HG03354 (cell line): ENCODE data around the gene RAB22A.
A peak's percentile ranks its signal among the peaks of the same experiment; 100 is the strongest.

Source experiments
- ATAC-seq: cut with Tn5 transposase; IDR thresholded peaks from one replicate; pipeline ENCODE4 v1.9.1; 2021; ENCODE audit warnings: mild to moderate bottlenecking; ENCODE audit not compliant: unreplicated experiment, poor library complexity, severe bottlenecking

RAB22A gene, protein sequence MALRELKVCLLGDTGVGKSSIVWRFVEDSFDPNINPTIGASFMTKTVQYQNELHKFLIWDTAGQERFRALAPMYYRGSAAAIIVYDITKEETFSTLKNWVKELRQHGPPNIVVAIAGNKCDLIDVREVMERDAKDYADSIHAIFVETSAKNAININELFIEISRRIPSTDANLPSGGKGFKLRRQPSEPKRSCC

DNA sequence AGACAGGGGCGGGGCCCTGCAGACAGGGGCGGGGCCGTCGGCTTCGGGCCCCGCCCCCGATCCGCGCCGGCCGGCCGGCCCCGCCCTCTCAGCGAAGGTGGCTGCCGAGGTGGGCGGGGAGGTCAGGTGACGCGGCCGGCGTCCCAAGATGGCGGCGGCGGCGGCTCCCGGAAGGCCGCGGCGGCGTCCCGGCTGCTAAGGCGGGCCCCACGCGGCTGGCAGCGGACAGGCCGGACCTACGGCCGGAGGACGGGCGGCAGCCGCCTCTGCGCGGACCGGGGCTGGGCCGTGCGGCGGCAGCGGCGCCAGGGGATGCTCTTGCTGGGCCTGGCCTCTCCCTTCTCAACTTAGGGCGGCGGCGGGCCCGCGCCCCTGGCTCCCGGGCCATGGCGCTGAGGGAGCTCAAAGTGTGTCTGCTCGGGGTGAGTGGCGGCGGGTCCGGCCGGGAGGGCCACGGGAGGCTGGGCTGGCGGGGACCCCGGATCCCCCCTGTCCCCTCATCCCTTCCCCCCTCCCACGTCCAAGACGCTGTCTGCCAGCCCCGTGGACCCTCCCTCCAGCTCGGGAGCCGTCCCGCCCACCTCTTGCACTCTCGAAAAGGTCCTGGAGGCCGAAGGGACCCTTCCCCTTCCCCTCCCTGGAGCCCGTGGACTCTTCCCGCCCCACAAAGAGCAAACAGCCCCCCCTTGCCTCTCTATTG is at the start of gene RAB22A:
TSS of gene RAB22A (plus strand) at position 125 of the 700 bp plus-strand sequence. CDS start at position 387, 262 bp downstream.
- ATAC-seq, result peak; percentile 76

DNA sequence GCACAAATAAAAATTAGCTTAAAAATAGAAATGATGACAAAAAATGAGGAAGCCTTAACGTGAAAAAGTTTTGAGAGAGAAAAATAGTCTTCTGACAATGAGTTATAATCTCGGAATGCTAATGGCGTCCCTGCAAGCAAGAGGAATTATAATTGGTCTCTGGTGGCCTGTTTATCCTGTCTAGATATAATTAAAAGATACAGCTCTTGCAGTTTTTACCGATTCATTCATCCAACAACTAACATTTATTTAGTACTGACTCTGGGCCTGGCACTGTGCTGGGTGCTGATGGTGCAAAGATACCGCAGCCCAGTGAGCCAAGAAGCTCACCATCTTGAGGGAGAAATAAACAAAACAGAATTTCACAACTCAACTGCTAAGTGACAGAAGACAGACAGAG is 49.5 kb upstream of the RAB22A start:
- no peak for ATAC-seq

DNA sequence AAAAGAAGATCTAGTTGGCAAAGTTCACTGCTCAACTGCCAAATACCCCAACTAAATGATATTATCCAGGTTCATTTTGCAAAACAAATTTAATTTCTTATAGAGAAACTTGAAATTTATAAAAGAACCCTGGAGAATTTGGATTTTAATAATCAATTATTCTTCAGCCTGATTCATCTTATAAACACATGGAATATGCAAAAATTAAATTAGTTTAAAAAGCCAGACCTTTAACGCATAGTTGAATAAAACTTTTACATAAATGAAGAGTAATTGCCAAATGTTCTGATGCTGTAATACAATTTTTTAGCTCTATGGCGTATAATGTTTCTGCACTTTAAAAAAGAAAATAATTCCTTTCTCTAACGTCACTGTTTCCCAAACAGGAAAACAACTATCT is 47.9 kb upstream of the RAB22A start:
- no peak for ATAC-seq

DNA sequence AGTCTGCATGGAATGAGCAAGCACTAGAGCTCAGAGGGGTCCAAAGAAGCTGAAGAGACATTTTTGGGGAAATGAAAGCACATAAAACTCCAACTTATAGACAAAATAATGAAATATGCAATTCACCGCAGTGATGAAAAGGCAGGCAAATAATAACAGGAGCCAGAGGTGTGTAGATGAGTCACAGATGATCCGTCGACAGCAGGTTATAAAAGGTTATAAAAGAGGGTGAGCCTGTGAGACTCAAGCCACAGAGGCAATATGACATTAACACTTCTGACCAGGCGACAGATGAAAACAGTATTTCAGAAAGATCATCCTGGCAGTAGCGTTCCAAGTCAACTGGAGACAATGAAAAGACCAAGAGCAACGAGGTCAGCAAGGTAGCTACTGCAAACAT is 45.2 kb upstream of the RAB22A start:
- no peak for ATAC-seq

DNA sequence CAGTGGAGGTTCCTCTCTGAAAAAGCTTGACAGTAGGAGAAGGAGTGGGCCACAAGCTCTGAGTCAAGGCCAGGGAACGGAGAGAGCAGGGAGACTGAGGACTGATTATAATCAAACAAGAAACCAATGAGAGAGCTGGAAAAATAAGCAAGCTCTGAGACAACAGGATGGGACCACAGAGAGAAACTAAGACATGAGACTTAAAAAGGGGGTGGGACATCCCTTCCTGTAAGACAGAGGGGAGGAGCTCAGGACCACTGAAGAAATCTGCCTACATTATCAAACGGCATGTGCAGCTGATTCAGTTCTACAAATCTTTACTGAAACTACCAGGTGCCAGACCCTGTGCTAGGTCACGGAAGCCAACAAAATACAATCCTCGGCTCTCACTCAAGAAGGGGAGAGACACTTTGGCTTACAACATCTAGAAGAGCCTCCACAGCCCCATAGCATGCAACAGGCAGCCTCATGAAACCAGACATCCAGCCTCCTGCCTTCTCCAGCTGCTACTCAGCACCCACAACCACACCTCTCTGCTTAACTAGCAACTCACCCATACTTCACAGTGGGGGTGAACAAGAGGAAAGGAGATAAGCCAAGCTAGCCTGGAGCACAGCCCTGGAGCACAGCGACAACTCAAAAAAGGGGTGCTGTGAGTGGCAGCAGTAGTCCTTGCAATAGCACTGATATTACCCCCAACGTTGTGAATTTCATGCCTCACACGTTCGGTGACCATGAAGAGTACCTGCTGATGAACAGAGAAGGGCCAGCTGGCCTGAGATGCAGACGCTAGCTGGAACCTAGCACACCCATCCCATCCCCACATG is 41.9 kb upstream of the RAB22A start:
- ATAC-seq, result no peak

DNA sequence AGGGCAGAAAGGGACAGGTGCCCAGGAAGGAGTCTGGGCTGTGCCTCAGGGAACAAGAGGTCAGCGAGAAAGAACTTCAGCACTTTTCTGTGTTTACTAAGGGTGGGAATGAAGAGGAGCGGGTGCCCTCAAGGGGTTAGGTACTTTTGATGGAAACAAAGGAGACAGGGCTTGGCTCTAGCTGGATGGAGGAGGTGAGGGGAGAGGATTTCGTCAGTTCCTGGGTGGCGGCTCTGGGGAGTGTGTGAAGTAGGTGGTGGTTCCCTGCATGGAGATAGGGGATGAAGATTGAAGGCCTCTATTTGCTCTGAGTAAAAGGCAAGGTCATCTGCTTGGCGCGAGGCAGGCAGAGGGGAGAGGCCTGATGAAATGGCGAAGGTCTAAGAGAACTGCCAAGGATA is 41.1 kb upstream of the RAB22A start:
- no peak for ATAC-seq

DNA sequence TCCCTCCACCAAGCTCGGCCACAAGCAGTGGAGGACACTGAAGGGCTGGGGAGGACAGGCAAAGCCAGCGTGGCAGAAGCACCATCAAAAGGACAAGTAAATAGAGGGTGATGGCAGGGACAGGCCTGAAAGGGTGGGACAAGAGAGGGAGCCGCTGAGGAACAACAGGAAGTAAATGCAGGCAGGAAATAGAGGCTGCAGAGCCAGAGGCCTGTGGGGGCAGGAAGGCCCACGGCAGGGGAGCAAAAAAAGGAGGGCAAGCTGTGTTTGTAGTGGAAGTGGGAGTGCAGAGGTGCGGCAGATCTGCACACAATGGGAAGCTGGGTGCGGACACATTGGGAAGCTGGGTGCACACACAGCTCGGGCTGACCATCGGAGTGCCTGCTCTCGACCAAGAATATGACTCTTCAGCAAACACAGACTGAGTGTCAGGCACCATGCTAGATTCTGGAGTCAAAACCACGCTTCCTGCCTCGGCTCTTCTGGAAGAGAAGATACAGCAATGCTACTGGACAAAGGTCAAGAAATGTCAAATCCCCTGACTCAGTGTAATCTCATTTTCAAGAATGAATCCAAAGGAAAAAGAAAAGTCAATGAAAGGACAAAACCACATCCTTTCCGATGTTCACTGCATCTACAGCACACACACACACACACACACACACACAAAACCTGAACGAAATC is 40.4 kb upstream of the RAB22A start:
- no peak for ATAC-seq

DNA sequence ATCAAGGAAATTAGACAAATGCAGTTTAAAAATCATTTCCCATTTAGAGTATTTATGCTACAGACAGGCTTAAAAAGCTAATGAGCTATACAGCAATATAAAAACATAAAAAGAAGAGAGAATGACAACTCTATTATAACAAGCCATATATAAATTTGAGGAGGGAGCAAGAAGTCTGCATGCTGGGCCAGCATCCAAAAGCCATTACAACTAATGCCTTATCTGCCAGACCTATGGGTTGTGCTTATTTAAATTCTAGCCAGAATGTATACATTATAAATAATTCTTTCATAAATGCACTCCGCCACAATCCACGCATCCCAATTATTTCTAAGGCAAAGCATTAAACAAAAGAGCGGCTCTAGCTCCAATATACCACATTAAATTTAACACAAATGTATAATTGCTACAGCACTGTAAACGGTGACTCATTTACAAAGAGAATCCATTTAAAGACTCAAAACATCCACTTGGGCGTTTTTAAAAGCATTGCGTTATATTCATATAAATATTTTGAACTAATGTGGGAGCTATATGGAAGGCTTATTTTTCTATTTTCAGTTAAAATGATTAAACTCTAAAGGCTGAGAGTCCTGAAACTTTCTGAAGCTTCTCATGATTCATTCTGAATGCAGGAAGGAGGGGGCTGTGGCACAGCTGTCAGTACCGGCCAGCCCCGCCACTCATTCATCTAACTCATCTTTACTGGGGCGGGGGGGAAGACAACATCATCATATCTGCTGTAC is 37.7 kb upstream of the RAB22A start:
- no peak for ATAC-seq

DNA sequence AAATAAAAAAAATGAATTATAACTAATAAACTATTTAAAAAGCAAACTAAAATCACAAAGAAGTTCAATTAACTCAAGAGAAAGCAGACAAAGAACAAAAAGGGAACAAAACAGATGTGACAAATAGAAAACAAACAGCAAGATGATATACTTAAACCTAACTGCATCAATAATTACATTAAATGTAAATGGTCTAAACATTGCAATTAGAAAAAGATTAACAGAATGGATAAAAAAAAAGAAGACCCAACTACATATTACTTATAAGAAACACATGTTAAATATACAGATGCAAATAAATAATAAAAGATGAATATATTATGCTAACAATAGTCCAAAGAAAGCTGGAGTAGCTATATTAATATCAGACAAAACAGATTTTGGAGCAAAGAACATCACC is 35.1 kb upstream of the RAB22A start:
- no peak for ATAC-seq

DNA sequence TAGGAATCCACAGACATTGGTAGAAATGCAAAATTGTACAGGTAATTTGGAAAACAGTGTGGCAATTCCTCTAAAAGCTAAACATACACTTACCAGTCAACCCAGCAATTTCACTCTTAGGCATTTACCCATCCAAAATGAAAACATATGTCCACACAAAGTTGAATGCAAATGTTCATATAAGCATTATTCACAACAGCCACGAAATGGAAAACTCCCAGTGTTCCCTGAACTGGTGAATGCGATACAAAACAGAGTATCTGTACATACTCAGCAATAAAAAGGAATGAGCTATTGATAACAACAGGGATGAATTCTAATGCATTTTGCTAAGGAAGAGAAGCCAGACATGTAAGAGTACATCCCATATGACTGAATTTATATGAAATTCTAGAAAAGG is 32.4 kb upstream of the RAB22A start:
- no peak for ATAC-seq

DNA sequence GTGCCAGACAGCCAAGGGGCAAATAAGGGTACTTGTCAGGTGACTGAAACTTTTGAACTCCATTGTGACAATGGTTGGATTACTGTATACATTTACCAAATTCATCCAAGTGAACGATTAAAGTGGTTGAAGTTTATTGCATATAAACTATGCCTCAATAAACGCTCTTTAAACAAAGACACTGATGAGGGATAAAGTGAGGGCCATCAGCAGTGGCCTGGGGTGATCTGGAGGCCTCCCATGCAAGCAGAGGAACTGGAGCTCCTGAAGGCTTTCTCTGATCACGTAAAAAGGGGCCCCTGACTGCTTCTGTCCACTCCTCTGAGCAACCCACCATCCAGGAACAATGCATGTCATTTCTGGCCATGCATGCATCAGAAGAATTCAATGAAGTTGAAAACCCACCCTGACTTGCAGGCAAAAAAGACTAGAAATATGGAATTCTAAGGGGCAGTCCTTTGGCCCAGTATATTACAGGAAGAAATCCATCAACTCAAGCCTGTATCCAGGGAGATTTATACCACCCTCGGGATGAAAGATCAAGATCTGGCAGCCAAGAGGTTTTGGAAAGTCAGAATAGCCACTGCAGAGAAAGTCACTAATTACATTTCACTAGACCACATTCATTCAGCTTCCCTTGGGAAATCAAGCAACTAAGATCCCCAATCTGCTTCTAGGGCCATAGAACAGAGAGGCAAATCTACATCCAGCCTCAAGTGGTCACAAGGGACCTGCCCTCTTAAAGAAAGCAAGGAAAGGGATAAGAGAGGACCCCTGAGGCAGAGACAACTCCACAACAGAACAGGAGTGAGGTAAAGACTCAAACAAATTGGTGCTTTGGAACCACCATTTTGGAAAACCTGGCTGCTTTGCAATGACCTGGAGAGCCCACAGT is 31.7 kb upstream of the RAB22A start:
- ATAC-seq, result no peak

DNA sequence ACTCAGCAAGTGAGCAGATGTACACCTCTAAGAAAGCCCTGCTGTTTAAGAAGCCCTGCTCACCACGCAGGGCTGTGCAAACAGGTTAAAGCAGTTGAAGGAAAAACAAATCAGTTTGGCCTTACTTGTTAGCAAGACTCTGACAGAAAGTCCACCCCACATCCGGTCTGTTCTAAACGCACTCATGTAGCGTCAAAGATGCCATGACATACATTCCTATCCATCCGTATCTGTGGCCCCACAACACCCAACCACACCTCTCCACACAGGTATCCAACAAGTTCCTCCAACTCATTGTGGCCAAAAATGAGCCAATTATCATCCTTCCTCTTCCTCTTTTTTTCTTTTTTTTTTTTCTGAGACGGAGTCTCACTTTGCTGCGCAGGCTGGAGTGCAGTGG is 22.8 kb upstream of the RAB22A start:
- ATAC-seq, result no peak

DNA sequence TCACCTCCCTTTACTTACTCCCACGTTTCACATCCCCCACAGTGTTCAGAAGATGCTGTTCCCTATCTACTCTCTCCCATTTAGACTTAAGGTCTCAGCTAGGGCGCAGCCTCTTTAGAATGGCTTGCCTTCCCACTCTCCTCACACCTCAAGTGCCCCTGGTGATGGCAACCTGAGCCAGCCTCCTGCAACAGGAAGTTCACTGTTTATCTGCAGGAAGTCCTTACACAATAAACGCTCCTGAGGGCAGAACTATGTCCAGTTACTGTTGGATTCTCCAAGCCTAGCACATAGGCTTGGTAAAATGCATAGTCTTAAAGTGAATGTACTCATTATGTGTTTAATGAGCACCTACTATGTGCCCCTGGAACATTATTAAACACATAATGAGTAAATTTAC is 21.9 kb upstream of the RAB22A start:
- ATAC-seq, result no peak

DNA sequence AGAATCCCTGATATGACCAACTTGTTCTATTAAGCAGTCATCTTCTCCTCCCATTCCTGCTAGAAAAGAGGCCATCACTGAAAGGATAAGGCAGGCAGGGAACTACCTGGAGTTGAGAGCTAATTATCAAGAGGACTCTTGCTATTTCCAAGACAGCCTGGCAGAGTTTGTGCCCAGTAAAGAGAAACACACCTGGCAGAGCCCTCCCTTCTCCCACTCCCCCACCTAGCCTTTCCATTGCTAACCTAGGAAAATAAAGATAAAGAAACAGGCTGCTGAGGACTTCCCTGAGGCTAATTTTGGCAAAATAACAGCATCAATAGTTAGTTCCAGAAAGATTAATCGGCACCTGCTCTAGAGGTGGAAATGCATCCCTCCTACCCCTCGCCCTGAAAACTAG is 20.4 kb upstream of the RAB22A start:
- no peak for ATAC-seq

DNA sequence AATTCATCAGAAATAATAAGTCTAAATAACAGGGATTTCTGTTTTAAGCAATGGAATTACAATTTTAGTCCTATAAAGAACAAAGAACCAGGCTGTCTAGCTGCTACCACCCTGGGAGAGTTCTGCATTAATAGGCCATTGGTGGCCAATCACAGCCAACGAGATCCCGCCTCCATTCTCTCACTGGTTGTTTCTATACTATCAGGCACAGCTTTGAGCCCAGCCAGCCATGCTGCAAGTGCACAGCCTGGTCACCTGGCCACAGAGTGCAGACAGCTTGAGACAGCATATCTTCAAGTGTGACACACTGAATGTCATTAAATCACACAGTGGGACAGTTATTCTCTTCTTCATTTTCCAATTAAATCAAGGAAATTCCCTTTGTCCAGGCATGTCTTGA is 16.1 kb upstream of the RAB22A start:
- ATAC-seq, result no peak

DNA sequence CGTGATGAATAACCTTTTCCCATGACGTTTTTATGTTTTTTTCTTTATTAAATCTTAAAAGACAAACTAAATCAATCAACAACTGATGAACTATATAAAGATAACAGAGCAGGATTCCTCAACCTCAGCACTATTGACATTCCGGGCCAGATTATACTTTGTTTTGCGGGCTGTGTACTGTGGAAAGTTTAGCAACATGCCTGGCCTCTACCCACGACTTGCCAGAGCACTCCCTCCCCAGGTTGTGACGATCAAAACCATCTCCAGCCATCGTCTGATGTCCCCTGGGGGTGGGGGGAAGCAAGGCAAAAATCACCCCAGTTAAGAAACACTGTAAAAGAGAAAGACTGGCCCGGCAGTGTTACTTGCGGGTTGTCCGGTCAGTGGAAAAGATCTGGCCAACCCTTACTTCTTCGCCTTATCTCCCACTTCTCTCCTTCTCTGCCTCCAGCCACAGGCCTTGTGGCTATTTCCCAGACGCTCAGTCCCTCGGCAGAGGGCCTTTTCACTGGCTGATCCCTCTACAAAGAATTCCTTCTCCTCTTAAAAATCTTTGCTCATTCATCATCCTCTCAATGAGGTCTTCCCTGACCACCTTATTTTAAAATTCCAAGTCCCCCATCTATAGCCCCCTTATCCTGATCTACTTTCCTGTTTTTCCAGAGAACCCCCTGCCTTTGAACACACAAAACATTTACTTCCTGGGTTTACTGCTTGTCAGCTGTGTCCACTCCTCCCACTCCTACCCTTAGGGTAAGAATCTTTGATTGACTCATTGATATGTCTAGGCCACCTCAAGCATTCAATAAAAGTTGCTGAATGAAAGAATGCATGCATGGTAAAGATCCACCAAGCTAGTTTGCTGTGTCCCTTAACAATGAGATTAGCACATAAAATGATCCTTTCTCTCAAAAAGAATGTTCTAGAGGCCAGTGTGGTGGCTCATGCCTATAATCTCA is 14.7 kb upstream of the RAB22A start:
- no peak for ATAC-seq

DNA sequence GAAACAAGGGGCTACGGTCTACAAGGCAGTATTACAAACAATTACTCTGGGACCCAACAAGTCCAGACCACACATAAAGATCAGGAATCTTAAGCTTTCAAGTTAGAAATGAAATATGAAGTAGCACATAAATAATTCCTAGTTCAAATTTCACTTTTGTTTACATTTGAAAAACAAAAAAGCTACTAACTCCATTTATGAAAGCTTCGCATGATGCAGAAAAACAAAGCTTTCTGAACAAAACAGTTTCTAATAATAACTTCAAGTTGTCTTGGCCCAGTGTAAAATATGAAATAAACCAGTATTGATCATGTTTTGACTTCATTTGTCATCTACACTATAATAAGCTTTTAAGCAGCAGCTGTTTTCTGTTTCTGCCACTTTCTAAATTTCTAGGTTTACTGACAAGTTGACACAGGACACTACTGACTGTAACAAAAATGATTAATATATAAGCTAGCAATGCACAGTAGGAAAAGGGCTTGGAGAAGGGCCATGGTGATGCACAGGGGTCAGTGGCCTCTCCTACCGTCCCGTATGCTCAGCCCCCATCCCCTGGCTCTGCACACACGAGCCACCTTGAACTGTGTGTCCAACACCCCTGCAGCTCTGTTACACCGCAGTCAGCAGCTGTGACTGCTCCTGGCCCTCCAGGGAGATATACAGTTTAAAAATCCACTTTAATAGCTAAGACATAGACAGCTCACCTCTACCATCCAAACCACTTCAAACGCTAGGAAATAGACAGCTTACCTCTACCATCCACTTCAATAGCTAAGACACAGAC is 13.3 kb upstream of the RAB22A start:
- ATAC-seq, result no peak
